ENCODE results near the gene VIM.
"Not testable (repeated sequence)": the region's sequence is repeated elsewhere in the genome, so short reads cannot be mapped to it uniquely, and the experiment has no call there.

VIM gene

DNA sequence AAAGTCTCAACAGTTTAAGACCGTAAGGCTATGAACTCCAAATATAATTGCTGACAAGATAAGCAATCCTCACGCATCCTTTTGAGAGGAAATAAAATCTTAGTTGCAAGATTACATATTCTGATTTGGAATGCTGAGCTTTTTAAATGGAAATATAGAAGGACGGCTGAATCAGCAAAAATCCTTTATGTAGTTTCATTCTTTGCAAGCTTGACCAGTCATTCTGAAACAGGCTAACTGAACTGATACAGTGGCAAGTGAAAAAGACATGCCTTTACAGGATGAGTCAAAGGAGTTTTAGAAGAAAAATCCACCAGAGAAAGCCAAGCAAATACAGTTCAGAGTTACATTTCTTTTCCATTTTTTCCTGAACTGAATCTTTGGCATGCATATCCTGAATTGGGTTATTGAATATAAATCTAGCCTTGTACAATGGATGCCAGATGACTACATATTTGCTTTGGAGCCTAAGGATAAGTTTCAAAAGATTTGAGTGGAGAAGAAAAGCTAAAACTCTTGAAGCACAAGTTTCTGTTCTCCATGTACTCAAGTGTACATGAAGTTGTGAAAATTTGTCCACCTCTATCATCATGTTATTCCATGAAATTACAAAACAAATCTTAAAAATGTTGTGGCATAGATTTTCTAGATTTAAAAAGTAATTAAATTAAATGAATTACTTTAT lies 4.4 kb downstream of the VIM start:
- DNase-seq (ENCODE audit: low read depth, low spot score) = no peak

DNA sequence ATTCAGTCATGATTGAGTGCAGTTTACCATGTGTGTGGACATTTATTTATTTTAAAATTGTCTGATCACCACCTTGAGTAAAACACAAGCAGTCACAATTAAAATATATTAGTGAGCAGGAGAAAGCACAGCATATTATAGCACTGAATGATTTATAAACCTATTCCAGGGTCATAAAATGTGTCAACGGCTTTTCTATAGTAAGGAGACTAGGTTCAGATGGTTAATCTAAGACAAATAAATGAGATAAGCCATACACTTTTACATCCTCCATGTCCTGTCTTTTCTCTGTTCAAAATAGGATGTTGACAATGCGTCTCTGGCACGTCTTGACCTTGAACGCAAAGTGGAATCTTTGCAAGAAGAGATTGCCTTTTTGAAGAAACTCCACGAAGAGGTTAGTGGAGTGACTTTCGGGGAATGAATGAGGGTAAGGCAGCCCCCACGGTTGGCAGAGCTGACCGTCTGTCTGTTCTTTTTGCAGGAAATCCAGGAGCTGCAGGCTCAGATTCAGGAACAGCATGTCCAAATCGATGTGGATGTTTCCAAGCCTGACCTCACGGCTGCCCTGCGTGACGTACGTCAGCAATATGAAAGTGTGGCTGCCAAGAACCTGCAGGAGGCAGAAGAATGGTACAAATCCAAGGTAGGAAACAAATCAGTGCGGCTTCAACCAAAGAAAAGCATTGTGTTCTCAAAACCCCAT lies 5.4 kb downstream of the VIM start:
- DNase-seq (ENCODE audit: low read depth, low spot score) = no peak

DNA sequence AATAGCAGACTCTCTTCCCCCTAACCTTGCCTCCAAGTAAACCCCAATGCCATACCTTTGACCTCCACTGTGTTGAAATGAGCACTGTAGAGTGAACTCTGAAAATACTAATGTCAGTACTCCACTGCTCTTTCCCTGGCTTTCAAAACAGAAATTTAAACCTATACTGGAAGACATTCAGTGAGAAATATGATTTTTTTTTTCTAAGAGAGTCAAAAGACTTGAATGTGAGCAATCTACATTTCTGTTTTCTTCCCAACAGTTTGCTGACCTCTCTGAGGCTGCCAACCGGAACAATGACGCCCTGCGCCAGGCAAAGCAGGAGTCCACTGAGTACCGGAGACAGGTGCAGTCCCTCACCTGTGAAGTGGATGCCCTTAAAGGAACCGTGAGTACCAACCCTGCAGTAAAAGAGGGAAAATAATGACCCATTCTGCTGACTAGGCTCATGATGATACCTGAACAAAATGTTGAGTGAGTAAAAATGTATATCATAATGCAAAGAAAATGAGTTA lies 6.4 kb downstream of the VIM start:
- no peak for DNase-seq (ENCODE audit: low read depth, low spot score)

DNA sequence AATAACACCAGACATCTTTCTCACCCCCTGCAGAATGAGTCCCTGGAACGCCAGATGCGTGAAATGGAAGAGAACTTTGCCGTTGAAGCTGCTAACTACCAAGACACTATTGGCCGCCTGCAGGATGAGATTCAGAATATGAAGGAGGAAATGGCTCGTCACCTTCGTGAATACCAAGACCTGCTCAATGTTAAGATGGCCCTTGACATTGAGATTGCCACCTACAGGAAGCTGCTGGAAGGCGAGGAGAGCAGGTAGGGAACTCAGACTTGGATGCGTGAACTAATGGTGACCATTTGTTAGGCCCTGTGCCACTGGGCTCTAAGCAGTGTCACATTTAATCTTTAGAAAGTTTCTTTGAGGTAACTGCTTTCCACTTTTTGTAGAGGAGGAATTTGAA lies 7.1 kb downstream of the VIM start:
- no peak for DNase-seq (ENCODE audit: low read depth, low spot score)

DNA sequence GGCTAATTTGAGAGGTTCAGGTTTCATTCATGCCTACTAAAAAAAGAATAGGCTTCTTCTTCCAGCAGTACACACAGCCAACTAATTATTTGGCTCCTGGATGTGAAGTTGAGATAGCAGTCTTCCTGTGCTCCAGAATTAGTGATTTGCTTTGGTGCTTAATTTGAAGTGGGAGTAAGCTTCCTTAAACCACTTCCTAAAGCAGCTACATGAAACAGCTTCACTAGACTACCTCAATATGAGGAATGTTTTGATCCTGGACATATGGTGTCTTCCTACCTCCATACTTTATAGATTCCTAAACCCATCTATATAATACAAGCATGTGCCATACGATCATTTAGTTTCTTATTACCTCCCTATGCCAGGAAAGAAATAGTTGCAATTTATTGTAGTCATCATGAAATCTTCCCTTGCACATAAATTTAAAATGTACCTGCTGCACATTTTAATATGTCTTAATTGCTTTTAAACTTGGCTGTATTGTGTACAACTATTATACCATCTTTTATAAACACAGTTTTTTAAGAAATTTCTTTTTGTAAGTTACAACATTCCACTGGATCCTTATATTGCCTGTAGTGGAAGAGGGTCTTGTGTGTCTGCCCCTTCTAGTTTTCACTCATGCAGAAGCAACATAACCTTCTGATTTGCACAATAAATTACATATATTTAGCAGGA lies 8.6 kb downstream of the VIM start:
- DNase-seq (ENCODE audit: low read depth, low spot score) = no peak

DNA sequence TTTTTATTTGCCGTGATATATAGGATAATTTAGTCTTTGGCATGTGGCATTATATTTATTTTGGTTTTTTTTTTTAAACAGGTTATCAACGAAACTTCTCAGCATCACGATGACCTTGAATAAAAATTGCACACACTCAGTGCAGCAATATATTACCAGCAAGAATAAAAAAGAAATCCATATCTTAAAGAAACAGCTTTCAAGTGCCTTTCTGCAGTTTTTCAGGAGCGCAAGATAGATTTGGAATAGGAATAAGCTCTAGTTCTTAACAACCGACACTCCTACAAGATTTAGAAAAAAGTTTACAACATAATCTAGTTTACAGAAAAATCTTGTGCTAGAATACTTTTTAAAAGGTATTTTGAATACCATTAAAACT lies 9.1 kb downstream of the VIM start:
- no peak for DNase-seq (ENCODE audit: low read depth, low spot score)

DNA sequence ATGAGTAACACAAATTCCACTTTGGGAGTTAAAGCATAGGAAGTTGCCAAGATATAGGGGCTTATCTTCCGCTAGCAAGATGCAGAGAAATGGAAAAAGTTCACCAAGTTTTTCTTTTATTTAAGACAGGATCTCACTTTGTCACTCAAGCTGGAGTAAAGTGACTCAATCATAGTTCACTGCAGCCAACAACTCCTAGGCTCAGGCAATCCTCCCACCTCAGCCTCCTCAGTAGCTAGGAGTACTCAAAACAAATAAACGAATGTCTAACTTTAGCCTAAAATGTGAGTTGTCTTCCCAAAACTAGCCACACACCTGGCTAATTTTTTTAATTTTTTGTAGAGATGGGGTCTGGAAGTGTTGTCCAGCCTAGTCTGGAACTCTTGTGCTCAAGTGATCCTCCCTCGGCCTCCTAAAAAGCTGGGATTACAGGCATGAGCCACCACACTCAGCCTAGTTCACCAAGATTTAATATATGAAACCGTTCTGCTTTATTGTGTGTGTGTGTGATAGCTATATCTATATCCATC lies 9.9 kb downstream of the VIM start:
- DNase-seq (ENCODE audit: low read depth, low spot score) = no peak

DNA sequence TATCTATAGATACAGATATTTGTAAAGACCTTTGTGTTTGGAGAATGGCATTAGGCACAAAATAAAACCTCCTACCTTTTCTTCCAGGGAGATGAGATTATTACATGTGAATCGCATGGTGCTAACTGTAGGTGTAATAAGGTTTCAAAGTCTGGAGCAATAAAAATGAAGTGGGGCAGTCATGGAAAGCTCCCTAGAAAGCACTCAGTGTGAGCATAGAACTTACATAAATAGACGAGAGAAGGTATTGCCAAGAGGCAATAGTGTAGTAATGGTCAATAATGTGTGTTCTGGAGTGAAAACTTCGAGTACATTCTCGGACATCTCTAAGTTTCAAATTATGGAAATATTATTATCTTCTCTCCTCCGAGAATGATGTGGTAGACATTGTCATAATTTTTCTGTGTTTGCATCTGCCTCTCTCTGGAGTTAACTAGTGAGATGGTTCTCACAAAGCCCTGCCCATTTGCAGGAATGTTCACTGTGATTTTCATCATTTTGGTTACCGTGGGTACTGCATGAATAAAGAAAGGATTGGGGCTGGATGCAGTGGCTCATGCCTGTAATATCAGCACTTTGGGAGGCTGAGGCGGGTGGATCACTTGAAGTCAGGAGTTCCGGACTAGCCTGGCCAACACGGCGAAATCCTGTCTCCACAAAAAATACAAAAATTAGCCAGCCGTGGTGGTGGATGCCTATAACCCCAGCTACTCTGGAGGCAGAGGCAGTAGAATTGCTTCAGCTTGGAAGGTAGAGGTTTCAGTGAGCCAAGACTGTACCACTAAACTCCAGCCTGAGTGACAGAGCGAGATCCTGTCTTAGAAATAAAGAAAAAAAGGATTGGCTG lies 10.6 kb downstream of the VIM start:
- no peak for DNase-seq (ENCODE audit: low read depth, low spot score)

DNA sequence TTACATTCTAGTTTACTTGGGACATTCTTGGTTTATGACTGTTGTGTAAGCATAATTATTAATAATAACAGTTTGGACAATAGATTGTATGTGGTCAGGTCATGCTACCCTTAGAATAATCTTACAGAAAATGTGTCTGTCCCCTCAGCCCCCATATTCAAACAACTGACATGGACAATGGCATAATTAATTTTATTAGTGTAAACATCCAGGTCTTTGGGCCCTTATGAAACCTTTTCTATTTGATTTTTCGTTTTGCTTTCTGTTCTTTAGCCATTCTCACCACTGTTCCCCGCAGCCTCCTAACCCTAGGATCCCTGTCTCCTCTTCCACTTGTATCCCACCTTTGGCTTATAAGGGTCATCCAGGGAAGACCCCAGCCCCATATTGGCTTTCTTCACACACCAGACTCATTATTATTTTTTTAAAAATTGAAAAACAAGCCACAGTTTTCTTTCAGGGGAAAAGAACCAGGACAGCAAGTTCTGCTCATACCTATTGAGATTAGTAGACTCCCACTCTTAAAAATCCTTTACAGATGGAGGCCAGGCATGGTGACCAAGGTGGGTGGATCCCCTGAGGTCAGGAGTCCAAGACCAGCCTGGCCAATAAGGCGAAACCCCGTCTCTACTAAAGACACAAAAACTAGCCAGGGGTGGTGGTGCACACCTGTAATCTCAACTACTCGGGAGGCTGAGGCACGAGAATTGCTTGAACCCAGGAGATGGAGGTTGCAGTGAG lies 11.5 kb downstream of the VIM start:
- DNase-seq (ENCODE audit: low read depth, low spot score) = no peak

DNA sequence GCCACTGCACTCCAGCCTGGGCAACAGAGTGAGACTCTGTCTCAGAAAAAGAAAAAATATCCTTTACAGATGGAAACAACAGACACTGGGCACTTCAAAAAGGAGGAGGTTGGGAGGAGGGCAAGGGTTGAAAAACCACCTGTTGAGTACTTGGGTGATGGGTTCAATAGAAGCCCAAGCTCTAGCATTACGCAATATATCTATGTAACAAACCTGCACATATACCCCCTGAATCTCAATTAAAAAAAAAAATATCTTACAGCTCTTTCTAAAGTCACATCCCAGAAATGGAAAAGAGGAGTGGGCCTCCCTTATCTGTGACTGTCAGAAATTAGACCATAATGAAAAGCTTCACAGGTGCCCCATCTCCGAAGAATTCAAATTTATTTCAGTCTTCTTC lies 12.1 kb downstream of the VIM start:
- no peak for DNase-seq (ENCODE audit: low read depth, low spot score)

DNA sequence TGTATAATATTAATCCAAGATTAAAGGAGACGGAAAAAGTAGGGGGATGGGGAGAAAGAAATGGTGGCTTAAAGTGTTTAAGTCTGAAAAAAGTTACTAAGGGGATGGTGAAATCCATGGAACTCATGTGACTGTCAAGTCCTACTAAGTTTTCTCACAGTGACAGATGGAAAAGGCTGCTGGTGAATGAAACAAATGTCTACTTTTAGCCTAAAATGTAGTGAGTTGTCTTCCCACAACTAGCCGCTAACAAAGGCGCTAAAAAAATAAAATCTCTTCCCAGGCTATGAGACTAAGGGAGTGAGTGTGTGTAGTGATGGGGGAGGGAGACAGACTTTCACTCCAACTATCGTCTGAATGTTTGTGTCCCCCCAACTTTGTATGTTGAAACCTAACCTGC lies 12.6 kb downstream of the VIM start:
- DNase-seq (ENCODE audit: low read depth, low spot score) = no peak

DNA sequence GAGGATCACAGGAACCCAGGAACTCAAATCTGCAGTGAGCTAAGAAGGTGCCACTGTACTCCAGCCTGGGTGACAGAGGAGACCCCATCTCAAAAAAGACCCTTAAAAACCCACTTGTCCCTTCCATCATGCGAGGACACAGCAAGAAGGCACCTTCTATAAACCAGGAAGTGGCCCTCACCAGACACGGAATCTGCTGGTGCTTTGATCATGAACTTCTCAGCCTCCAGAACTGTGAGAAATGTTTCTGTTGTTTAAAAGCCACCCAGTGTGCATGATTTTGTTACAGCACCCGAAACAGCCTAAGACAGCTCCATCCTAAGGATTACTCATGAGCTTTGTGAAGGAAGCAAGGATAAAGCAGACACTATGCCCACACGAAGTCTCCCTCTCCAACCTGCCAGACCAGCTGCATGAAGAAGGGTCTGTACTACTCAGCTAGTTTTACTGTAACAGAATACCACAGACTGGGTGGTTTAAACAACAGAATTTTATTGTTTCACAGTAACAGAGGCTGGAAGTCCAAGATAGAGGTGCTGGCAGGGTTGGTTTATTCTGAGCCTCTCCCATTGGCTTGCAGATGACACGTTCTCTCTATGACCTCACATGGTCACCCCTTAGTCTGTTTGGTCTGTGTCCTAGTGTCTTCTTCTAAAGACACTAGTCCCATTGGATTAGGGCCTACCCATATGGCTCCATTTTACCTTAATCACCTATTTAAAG lies 13.7 kb downstream of the VIM start:
- no peak for DNase-seq (ENCODE audit: low read depth, low spot score)

DNA sequence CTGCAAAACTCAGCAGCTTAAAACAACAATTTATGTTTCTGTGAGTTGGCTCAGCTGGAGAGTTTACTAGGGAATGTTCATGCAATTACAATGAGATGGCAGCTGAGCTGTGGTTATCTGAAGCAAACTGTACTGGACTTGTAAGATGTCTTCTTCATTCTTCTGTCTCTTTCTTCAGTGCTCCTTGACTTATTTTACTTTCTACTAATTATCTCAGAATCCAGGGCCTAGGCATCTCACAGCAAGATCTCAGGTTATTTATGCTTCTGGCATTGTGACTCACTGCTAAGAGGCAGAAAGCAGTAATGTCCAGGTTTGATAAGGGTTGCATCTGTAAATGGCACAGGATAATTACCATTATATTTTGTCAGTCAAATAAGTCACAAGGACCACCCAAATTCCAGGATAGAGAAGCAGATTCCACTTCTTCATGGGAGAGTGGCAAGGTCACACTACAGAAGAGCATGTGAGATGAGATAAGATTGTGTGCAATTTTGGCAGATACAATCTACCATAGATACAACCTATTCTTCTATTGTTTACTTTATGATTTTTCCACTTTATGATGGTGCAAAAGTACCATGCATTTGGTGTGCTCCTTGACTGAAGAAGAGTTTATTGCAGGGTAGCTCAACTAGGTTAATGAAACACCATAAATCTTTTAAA lies 16.8 kb downstream of the VIM start:
- no peak for DNase-seq (ENCODE audit: low read depth, low spot score)

DNA sequence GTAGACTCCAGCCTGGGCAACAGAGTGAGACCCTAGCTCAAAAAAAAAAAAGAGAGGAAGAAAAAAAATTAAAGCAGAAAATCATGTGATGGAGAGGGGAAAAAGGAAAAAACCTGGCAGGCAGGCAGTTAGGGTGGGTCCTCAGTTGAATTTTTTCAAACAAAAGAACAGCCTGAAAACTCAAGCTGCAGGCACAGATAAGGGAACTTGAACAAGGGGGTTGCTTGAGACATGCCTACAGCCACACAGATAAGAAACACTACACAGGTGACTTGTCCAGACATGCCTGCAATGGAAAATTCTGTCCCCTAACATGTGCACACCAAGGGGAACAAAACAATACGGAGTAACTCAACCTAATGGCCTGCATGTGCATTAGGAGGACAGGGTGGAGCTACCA lies 19.2 kb downstream of the VIM start:
- no peak for DNase-seq (ENCODE audit: low read depth, low spot score)

DNA sequence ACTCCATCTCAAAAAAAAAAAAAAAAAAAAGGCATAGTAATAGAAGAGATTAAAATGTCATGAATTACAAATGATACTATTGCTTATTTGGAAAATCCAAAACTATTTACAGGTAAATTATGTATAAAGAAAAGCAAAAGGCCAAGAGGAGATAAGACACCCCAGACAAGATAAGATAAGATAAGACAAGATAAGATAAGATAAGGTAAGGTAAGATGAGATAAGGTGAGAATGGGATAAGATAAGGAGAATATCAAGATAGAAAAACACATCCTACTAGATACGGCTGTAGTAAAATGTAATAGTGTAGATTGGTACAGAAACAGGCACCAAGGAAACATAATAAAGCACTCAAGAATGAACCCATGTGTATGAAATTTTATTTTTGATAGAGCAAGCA lies 20.9 kb downstream of the VIM start:
- DNase-seq (ENCODE audit: low read depth, low spot score) = no peak

DNA sequence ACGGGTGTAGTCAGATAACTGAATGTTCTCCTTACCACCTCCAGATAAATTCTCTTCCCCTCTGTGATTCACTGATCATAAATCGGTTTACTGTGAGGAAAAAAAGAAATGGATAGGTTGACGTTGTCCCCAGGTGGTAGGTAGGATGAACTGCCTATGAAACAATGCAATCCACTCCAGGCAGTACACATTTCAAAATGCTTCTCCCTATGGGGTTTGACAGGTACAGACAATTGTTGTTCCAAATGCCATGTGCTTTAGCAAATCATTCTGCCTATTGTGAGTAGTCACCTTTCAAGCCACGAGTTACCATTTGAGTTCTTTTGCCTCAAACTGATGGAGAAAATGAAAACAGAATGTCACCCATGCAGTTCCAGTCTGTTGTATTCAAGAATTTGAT lies 21.8 kb downstream of the VIM start:
- no peak for DNase-seq (ENCODE audit: low read depth, low spot score)

DNA sequence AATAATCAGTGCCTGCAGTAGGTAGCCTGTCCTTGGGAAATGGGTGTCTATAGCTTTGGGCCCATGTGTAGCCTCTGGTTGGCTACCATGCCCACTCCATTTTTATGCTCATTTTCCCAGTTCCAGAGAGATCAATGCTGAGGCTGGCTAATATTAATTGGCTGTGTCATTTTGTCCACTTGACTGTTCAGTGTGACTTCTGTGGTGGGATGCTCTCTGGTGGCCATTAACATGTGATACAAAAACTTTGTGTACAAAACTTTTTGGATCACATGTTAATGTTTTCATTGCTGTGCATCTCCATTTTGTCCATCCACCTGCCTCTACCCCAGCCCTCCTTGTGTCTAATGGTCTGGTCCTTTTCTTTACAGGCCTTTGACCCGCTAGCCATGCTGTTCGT lies 22.7 kb downstream of the VIM start:
- no peak for DNase-seq (ENCODE audit: low read depth, low spot score)

DNA sequence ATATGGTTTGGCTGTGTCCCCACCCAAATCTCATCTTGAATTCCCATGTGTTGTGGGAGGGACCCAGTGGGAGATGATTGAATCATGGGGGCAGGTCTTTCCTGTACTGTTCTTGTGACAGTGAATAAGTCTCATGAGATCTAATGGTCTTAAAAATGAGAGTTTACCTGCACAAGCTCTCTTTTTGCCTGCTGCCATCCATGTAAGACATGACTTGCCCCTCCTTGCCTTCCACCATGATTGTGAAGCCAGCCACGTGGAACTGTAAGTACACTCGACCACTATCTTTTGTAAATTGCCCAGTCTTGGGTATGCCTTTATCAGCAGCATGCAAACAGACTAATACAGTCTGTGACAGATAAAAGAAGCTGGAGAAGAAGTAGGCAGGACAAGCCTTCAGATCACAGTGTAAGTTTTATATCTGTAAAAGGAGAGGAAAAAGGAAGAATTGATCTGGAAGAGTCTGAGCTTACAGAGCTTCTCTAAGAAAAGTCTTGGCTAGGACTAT lies 26.6 kb downstream of the VIM start:
- DNase-seq (ENCODE audit: low read depth, low spot score) = not testable (repeated sequence)

DNA sequence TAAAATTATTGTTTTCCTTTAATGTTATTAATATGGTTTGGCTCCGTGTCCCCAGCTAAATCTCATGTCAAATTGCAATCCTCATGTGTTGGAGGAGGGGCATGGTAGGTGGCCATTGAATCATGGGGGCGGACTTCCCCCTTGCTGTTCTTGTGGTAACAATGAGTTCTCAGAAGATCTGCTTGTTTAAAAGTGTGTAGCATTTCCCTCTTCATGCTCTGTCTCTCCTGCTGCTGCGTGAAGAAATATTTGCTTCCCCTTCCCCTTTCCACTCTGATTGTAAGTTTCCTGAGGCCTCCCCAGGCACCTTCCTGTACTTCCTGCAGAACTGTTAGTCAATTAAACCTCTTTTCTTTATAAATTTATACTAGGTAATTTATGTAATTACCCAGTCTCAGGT lies 27.5 kb downstream of the VIM start:
- DNase-seq (ENCODE audit: low read depth, low spot score) = no peak

DNA sequence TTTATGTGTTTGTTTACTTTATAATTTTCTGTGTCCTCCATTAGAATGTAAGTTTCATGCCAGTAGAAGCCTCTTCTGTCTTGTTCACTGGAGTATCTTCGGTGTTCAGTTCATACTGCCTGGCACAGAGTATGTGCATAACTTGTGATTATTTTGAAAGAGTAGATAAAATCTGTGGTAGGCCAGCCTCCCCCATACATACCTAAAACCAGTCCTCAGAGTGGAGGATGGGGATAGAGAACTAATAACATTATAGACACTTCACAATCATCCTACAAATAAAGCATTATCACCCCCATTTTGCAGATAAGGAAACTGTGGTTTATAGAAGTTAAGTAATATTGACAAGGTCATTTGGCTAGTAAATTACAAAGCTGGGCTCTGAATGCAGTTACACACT lies 28.0 kb downstream of the VIM start:
- no peak for DNase-seq (ENCODE audit: low read depth, low spot score)

Data from brain pericyte (primary cell).